Superior temporal gyrus (tissue), 1 donor: ENCODE measurements around the gene LIPK.
"Not testable (repeated sequence)": the region's sequence is repeated elsewhere in the genome, so short reads cannot be mapped to it uniquely, and the experiment has no call there.

Experiments
- DNase-seq: peaks from one replicate; pipeline ENCODE4 v3.0.0-alpha.2; 2016; ENCODE audit errors: extremely low spot score

LIPK gene

DNA sequence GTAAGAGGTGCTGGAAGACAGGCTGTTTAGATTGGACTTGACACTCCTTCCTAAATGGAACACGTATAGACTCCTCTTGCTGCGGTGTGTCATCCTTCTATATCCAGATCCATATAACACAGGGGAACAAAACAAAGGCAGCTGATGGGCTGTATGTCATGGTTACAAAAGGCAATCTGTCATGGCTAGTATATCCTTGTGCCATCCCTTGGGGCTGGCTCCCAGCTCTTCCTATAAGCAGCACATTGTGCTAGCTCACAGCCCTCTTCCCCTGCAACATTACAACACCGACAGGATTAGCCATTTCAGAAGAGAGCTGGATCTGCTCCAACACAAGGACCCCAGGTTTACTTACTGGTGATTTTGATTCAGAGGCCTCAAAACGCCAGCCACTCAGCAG lies 15.3 kb downstream of the LIPK start:
- DNase-seq = no peak

DNA sequence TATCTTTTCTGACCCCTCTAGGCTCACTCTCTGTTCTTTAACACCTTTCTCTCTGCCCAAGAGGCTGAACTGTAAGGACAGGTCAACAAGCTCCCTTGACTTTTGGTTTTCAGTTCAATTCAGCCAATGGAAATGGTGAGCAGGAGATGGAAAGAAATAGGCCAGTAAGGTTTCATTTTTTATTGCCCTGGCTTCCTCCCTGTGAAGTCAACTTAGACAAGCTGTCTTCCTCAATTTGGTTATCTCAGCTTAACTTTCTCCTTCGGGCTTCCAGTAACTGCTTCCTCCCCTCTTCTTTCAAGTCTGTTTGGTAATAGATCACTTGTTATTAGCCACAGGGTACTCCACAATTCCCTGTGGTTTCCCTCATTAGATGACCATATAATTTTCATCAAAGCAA lies 19.7 kb downstream of the LIPK start:
- DNase-seq = no peak

GRCh38 chr10:88728107-88728763 lies 22.2 kb downstream of the LIPK start:
- no peak for DNase-seq

DNA sequence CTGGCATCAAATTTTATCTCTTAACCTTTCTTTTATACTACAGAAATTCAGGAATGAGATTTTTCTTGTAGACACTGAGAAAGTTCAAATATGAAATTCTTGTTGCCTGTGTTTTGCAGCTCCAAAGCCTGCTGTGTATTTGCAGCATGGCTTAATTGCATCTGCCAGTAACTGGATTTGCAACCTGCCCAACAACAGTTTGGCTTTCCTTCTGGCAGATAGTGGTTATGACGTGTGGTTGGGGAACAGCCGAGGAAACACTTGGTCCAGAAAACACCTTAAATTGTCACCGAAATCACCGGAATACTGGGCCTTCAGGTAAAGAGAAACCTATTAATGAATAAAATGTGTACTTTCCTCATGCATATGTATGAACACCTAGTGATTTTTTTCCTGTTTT lies 24.8 kb downstream of the LIPK start:
- no peak for DNase-seq

- no peak for DNase-seq
Observed at GRCh38 chr10:88731296-88731695, 25.2 kb downstream of the LIPK start.

DNA sequence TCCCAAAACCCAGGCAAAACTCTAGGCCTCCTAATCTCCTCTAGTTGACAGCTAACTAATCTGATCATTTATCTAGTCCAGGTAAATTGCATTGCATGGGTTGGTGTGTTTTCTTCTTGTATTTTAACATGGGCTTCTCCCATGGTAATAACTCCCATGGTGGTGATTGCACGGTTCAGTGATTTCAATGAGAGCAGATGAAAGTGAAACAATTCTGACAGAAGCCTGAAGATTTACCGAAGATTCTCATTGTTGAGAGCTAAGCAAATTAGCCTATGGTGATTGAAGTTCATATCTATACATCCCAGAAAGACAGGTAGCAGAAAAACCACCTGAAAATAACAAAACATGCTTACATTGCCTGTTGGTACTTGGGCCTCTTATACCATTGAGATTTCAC lies 27.2 kb downstream of the LIPK start:
- DNase-seq = no peak

- DNase-seq = no peak
Observed at GRCh38 chr10:88735661-88736060, 29.6 kb downstream of the LIPK start.

GRCh38 chr10:88741921-88742320 lies 35.9 kb downstream of the LIPK start:
- not testable (repeated sequence) for DNase-seq

- no peak for DNase-seq
Observed at GRCh38 chr10:88742448-88742847, 36.4 kb downstream of the LIPK start.

GRCh38 chr10:88744002-88744401 lies 38.0 kb downstream of the LIPK start:
- no peak for DNase-seq

DNA sequence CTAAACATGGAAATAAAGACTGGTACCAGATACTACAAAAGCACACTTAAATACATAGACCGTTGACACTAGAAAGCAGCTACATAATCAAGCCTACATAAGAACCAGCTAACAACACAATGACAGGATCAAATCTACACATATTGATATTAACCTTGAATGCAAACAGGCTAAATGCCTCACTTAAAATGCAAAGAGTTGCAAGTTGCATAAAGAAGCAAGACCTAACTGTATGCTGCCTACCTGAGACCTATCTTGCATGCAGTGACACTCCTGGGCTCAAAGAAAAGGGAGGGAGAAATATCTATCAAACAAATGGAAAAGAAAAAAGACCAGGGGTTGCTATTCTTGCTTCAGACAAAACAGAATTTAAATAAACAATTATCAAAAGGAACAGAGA lies 39.6 kb downstream of the LIPK start:
- no peak for DNase-seq

DNA sequence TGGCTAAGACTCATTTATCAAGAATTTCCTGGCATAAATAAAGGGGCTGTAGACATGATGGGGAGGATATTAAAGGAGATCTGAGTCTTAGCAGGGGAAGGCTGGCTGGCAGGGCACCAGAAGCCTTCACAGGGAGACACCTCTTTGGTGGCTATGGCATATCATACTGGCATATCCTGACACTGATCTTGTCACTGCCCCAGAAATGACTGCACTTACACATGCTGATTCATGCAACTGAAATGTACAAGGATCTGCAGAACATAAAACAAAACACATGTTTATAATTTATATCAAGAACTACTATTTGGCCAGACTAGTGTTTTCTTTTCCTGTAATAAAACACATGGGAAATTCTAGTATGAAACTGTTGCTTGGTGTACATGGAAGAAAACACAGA lies 48.2 kb downstream of the LIPK start:
- DNase-seq = no peak

- DNase-seq = no peak
Observed at GRCh38 chr10:88755753-88756152, 49.7 kb downstream of the LIPK start.

- no peak for DNase-seq
Observed at GRCh38 chr10:88756660-88757059, 50.6 kb downstream of the LIPK start.

GRCh38 chr10:88759366-88760101 lies 53.5 kb downstream of the LIPK start, which contains the start of gene LIPN:
TSS of gene LIPN (plus strand) at chr10:88760020. CDS start at chr10:88761406, 1,386 bp downstream.
- no peak for DNase-seq

GRCh38 chr10:88762906-88763305 lies 56.9 kb downstream of the LIPK start:
- DNase-seq = no peak

GRCh38 chr10:88763441-88763840 lies 57.4 kb downstream of the LIPK start:
- no peak for DNase-seq

GRCh38 chr10:88764110-88764509 lies 58.1 kb downstream of the LIPK start:
- DNase-seq = no peak

DNA sequence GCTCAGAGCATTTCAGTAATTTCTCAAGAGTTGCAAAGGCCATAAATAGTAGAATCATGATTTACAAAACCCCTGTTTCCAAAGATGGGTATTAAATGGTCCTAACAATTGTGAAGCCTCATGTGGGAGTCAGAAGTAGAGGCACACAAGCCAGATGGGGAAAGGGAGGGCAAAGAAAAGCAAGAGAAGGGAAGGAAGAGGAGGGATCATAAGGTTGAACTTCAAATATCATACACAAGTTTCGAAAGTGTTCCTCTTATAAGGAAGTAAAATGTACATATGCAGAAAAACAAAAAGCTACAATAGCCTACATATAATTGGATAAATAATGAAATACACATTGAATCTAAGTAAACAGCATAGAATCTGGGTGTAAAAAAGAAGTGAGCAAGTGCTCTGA lies 59.8 kb downstream of the LIPK start:
- DNase-seq = no peak

DNA sequence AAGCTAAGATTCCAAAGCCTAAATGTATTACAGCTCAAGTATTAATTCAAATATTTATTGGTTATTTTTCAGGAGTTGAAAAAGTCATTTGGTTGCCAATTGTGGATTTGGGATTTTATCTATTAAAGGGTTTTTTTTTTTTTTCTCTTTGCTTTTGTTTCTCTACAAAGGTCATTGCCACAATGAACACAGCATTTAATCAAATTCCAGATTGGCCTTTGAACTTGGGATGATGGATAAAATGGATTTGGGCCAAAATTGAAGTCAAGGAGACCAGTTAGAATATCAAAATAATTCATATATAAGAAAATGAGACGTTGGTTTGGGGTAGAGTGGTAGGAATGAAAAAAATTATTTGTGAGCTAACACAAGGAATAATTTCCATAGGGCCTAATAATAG lies 63.3 kb downstream of the LIPK start:
- no peak for DNase-seq

DNA sequence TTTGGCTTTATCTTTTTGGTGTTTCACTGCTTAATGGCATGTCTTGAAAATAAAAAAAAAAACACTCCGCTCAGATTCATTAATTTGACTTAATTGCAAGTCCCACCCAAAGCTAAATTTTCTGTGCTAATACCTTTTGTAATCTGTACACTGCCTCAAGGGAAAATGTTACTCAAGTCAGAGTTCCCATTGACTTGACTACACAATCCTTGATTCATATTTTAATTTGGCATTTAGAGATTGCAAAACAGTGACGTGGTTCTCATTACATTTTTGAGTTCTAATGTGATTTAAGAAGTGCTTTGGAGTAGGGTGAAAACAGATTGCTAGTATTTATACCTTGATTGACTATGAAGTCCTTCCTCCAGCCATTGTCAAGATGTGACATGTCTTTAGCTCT lies 75.2 kb downstream of the LIPK start:
- DNase-seq = no peak

DNA sequence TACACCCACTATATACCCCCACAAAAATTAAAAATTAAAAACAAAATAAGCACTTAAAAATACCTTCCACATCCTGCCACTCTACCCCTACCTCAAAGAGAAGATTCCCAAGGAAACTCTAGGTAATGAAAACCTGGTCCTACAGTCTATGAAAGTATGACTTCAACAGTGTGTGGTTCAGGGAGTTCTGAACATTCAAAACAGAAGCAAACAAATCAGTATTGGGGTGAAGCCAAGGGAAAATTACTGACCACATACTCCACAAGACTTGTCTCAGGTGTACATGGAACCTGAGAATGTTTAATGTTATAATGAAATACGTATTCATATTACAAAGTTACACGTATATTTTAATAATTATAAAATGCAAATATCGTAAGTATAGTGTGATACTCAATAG lies 76.2 kb downstream of the LIPK start:
- DNase-seq = no peak

DNA sequence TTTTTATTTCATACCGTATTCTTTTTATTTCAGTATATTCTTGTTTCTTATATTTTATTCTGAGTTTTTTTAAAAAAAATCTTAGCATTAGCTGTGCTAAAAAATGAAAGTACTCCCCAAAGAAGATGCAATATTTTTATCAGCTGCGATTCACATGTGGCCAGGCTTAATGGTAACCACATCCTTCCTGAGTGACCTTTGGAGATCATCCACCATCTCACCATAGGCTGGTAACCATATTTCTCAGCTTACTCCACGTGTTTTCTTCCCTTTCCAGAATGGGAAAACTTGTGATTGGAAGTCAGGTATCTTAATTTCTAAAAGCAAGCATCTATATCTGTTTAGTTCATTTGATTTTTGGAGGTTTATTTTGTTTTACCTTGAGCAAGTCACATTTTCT lies 77.7 kb downstream of the LIPK start:
- DNase-seq = no peak
